GM19238 (cell line): Measurements from ENCODE around the gene GRK5.

ENCODE experiments used
- DNase-seq: peaks from one replicate; pipeline ENCODE4 v3.0.0; 2011; ENCODE audit warnings: low spot score; ENCODE audit not compliant: insufficient read length

GRK5 gene

DNA sequence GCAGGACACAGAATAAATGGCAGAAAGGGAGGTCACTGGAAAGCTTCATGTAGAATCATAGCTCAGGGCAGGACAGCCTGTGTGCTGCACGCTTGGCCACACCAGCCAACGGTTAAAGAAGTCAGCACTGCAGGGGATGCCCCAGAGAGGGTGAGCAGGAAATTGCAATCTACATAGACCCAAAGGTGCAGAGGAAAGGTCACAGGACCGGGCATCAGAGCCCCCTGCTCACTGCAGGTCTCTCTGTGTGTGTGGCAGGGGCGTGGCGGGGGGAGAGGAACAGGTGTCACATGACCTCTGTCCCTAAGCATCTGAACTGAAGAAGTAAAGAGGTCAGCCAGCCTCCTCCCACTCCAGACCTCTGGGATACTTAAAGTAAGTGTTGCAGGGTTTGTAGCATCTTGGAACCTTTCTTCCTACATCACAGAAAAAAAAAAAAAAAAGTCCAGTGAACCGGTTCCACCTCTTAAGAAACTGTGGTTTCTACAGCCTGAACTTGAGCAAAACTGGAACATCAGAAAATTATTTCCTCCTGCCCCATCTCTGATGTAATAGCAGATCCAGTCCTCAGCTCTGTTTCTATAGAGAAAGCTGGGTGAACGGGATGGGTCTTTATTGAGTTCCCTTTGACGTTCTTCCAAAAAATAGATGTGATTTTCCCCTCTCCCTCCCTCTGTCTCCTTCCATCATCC is 270.9 kb downstream of the GRK5 start:
- DNase-seq = no peak

DNA sequence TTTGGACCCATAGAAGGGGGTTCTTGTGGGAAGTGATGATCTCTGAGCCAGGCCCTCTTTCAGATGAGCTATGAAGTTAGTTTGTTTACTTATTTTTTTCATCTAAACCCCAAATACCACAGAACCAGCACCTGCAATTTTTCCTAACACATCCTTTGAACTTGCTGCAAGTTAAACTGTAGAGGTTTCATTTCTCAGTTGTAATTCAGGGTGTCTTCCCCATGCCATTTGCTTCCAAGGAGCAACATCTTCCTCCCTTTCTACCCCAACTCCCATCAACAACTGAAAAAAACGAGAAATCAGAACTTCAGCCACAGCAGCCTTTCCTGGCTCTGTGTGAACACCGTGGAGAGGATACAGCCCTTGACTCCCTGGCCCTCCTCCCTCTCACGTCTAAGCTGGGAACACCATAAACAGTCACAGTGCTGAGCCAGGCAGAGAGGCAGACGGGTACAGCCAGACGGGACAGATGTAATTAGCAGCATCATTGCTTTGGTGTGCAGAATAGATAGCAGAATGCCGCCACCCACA is 271.5 kb downstream of the GRK5 start:
- no peak for DNase-seq

DNA sequence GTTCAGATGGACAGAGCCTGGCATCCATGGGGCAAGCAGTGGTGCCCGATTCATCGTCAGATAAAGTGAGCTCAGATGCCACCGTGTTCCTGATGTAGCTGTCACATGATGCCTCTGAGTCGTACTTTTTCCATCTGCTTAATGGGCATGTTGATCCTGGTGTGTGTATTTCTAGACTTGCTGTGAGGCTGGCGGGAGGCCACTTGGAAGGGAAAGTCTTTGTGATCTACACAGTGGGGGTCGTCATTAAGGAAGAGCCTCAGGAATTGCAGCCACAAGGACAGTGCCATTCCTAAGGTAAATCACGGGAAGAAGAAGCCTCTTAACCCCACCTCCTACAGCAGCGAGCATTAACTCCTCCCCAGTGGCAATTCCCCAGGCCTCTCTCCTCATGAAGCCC is 272.2 kb downstream of the GRK5 start:
- no peak for DNase-seq

DNA sequence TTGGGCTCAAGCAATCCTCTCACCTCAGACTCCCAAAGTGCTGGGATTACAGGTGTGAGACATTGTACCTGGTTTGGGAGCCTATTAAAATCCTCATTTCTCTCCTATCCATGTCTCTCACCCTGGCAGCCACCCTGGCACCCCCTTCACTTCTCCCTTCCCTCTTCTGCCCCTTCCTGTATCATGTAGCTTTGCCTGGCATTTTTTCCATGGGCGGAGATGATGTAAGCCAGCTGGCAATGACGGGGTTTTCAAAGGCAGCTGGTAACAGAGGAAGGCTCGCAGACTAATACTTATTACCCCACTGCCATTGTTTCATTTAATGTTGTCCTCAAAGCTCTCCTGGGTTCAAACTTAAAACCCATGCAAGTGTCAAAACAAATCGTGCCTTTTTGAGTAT is 273.3 kb downstream of the GRK5 start:
- no peak for DNase-seq

DNA sequence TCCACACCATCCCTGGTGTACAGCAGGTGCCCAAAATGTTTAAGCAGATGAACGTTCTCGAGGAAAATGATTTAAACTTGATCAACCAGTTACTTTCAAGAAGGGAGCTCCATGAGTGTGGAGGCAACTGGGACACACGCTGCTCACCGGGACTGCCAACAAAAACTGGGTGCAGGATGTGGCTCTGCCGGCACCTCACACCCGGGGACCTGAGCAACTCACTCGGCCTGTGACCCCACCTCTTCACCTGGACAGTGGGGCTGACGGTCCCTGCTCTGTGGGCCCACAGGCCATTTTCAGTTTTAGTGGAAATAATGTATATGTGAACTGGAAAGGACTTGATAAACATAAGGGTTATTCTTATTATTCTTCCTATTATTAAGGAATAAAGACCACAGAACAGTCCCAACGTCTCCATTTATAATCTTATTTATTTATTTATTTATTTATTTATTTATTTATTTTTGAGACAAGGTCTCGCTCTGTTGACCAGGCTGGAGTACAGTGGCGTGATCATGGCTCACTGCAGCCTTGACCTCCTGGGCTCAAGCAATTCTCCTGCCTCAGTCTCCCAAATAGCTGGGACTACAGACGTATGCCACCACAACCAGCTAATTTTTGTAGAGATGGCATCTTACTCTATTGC is 274.5 kb downstream of the GRK5 start:
- DNase-seq = no peak

DNA sequence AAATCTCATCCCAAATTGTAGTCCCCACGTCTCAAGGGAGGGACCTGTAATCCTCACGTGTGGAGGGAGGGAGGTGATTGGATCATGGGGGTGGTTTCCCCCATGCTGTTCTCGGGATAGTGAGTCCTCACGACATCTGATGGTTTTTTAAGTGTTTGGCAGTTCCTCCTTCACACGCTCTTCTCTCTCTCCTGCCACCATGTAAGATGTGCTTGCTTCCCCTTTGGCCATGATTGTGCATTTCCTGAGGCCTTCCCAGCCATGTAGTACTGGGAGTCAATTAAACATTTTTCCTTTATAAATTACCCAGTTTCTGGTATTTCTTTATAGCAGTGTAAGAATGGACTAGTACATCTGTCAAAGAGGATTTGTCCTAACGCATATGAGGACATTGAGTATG is 275.6 kb downstream of the GRK5 start:
- DNase-seq = no peak

DNA sequence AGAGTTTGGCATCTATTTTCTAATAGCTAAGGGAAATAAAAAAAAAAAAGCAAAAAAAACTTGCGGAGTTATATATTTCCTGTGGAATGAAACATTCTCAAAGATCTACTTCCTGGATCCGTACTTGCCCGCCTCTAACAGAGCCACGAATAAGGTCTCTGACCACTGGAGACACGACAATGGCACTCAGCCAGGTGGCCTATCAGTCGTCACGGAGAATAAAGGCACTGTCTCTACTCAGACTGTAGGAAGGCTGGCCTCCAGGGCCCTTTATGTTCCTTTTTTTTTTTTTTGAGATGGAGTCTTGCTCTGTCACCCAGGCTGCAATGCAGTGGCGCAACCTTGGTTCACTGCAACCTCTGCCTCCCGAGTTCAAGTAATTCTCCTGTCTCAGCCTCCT is 276.5 kb downstream of the GRK5 start:
- DNase-seq = no peak

DNA sequence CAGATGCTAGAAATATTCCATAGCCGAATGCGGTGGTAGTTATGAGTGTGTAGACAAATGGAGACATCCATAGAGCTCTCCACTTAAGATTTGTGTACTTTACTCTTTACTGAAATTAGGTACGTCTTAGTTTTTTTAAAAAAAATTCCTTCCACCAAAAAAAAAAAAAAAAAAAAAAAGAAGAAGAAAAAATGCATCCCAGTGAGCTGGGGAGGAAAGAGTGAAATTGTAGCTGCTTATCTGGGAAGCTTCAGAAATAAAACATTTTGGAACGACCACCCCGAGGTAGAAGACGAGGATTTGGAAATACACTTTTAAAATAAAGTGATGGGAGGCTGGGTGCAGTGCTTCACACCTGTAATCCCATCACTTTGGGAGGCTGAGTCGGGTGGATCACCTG is 281.3 kb downstream of the GRK5 start:
- DNase-seq = no peak

DNA sequence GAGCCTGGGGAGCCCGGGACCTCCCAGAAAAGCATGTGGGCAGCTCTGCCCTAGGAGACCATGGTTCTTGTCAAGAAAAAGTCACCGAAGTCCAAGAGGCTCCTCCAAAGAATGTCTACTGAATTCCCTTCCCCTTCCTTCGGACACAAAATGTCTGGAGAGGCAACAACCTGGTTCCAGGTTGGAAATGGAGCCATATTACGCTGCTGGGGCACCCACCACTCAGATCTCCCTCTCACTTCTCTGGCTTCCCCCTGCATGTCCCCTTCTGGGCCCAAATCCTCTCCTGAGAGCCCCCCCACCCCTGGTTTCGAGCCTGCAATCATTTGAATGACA is 282.6 kb downstream of the GRK5 start:
- no peak for DNase-seq

DNA sequence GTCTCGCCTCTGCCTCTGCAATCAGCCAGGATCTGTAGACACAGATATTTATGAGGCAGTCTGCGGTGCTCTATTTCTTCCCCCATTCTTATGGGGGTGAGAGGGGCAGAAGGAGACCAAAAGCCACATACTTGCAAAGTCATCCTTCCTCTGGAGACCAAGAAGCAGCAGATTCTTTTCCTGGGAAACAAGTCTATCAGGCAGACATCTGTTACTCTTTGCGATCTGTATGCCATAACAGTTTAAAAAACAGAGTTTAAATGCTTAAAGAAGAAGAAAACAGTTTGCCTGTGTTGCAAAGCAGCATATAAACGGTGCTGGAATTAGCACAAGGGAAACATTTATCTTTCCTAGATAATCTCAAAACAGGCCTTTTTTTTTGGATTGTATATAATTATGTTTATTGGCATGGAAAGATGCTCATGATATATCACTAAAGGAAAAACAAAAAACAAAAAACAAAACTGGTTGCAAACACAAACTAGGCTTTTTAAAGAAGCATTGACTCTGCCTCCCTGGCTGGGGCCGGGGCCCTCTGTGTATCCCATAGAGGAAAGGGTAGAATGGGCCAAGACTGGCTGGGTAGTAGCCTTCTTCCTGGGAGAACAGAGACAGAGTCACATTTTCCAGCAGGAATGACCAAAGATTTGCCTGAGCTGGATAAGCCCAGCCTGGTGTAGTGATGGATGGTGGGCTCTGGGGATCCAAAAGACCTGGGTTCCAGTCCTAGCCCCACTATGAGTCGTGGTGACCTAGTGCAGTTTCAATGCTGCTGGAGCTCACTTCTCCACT is 284.8 kb downstream of the GRK5 start:
- no peak for DNase-seq

DNA sequence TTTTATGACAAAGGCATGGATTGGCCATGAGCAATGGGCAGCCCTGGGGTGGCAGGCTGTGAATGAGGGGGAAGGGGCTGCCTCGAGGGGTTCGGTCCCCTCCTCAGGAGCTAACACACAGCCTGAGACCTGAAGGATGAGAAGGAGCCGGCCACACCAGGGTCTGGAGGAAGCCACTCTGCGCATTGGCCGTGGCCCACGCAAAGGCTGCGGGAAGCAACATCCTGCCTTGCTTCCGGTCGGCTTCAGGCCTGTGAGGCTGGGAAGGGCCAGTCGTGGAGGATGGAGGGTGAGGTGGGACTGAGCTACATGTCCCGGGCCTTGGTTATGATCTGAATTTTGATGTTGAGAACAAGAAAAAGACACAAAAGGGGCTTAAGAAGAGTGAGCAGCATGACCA is 285.8 kb downstream of the GRK5 start:
- DNase-seq = no peak

DNA sequence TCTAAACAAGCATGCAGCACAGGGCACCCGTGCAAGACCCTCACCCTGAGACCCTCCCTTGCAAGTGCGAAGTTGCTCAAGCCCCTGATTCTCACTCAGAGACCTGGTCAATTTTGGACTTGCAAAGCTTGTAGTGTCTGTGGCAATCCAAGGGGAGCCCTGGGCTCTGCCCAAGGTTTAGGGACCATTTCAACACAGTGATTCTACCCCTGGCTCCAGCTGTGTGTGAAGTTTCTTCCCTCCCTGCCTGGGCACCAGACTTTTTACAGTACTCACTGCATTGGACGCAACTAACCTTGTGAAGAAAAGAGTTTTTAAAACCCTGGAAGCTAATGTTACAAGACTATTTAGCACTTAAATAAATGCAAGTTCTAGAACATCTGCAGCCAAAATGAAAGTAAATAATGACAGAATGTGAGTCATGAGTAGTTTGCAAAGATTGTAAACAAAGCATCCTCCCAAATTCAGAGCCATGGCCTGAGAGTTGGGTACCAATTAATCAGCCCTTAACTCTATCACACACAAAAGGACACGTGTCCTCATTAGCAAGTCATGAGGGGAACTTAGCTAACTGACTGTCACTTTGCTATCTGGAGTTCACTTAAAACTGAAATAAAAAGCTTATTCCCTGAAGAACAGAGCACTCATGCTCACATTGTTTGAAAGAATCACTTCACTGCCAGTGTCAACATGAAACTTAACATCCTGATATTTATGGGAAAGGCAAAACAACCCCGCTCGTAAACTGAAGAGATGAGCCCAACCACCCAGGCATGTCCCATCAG is 287.1 kb downstream of the GRK5 start:
- DNase-seq = no peak

DNA sequence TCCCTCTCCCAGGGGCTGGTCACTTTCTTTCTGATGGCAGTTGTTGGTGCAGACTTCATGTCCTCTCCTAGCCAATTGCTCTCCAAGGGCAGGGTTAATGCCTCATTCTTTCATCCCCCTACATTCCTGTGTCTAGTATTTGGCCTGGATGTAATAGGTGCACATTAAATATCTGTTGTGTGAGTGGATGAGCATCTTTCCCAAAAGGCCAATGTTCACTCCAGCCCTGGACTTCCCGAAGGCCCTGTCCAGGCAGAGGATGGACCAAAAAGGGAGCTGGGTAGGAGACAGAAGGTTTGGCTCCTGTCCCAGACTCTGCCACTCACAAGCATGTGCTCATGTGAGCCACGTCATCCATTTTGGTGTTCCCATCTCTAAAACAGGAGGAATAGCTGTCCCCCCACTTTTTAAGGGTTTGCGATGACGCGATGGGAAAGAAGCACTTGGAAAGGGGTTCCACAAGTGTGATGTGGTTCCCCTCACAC is 287.7 kb downstream of the GRK5 start:
- no peak for DNase-seq

DNA sequence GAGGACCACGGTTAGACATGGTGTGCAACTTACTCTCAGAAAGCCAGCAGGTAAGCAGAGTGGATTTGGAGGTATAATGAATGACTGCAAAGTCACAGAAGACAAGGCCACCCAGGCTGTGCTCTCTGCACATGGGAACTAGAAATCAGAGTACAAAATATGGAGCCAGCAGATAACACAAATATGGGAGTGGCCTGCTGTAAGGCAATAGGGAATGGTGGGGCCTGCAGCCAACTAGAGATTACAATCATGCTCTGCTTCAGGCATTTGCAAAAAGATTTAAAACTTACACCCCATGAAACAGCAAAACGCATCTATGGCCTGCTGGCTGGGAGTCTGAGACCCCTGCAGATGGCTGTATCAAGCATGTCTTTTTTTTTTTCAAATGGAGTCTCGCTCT is 288.2 kb downstream of the GRK5 start:
- no peak for DNase-seq

DNA sequence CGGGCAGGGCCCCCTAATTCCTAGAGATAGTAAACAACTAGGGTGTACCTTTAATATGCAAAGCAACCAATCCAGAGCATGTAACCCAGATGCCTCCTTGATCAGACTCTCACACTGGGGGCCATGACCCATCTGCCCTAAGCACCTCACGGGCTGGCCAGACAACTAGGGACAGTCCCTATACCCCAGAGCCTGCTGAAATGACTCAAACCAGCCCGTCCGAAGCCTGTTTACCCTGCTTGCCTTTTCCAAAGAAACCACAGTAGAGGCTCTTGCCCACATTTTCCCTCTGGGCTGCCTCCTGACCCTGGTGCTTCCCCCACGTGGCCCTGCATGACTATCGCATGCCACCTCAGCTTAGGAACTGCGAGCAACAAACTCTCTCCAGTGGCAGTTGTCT is 288.9 kb downstream of the GRK5 start:
- DNase-seq = no peak

DNA sequence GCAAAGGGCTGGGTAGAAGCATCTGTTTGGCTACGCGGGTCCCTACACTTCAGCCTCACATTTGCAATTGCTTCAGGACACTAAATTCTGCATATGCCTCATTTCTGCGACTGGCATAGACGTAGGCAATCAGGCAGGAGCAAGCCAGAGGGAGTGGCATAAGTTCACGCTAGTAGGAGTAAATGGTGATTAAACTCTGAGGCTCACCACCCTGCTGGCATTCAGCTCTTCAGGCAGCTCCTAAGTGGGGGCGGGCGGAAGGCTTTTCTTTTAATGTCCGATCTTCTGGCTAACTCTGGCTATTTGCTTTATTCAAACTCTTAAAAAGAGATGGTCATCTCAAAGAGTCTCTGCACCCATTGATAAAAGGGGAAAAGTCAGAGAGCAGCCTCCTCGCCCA is 289.9 kb downstream of the GRK5 start:
- no peak for DNase-seq

DNA sequence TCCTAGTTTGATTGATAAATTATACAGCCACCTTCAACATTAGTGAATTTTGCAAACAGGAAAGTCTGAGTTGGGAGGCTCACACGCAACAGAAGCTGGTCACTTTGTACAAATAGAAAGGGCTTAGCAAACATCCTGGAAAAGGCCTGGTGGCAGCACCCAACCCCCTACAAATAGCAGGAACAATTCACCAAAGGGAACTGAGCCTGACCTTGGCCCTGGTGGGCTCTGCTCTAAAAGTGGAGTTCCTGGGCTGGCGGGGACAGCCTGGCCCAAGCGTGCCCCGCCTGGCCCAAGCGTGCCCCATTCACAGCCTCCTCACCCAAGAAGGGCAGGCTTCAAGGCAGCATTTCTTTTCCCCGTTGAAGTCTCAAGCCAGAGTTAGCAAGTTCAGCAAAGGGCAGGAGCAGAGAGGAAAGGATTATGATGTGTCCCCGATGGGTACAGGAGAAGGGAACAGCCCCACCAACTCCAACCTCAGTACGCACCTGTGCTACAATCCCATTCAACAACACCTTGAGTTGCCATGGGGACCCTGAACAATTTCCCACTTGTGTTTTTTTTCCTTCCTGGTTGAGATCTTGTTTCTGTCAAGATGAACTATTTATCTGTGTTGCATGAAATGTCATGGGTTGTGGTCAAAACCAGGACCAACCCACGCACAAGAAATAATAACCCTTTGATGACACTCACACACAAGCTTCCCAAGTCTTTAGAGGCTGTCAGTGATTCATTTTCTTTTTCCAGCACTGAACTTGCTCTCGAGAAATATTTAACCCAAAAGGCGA is 291.7 kb downstream of the GRK5 start:
- no peak for DNase-seq

DNA sequence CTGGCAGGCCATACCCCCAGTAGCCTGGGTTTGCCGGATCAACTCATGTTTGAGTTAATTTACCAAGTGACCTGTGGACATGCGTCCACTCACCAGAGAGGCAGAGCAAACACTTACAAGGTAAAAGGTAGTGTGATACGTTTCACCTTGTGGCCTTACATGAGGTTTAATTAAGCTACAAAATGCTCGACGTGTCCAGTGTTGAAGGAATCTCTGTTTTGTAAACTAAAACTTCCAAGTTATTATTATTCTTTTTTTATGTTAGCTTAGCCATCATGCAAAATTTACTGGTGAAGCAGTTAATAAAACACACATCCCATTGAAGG is 292.3 kb downstream of the GRK5 start:
- no peak for DNase-seq

DNA sequence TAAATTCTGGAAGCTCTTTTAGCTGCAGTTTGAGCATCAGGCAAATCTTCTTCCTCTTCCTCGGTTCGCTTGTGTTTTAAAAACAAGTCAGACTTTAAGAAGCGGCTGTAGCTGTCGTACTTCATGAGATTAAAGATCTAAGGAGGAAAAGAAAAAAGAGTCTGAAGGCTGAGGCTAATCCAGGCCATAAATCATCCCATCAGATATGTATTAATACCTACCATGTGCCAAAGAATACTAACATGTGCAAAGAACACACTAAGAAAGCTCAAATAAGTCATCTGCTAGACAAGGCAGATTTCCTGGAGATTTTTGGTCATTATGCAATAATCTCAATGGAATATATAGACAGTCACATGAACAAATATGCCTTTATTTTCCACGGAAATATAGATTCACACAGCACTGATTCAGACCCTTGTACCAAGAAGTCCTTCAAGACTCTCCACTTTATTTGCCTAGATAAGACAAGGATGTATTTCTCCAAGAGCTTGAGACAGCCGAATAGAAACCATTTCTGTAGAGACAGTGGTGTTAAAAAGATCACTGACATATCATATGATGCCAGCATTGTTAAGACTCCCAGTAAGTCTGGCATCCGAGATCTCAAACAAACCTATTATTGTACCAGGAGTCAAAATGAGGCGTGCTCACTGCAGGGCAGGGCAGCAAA is 292.9 kb downstream of the GRK5 start:
- DNase-seq = no peak

DNA sequence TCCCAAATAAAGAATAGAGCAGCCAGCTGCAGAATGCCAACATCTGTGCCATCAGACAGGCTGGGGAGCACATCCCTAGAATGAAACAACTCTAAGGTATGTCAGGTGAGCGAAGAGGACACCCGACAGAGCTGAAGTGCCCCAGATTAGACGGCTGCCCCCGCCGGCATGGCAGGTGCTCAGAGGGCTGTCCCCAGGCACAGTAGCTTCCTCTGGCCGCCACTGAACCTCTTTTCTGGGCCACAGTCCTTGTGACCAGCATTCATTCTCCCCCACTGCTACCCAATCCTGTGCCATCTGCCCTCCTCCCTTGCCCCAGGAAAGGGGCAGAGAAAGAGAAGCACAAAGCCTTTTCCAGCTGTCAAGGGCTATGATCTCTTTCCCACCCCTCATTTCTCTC is 293.4 kb downstream of the GRK5 start:
- no peak for DNase-seq
